ENCODE results near the gene SLC4A9. TPM values are rescaled to one million over a fixed set of nuclear protein-coding genes. Genes with fewer than 3 reads are reported as not detected.
A peak's percentile ranks its signal among the peaks of the same experiment; 100 is the strongest.

SLC4A9 gene
- polyA plus RNA-seq, 2 of the 4 experiments (the other 2 are of a cell fraction), result not detected

GRCh38 chr5:140346348-140347221 is 13.4 kb upstream of the SLC4A9 start, which contains the start of gene HBEGF:
Gene HBEGF (minus strand): TSS chr5:140346603. CDS start chr5:140346328, 275 bp downstream.
- FAIRE-seq (no peak), ATAC-seq (peak; percentile 78 to 91), DNase-seq (ENCODE audit: low read depth in 1 of 2, low spot score in 1 of 2) (peak; percentile 69 to 85)
- POLR2A ChIA-PET, result interaction anchor here (0.6 to 2.5 kb wide), 25 partner anchors 8 to 379 kb away, joined by 3 to 46 read pairs (median 6); partner anchors contain the start of genes HARS1, HARS2, PFDN1 and ZMAT2
- H3K9me3 ChIP-seq, result no peaks in the 10 kb centered on the region
- peak within 1 kb of the TSS; percentile 75 for H3K4me3 ChIP-seq
- WGBS (ENCODE audit: missing lambda C conversion rate), result 10% methylated on average over 24 of the region's 72 CpGs
- H3K4me2 ChIP-seq, result peak within 1 kb of the TSS; percentile 87
- H3K27ac ChIP-seq, result peak within 1 kb of the TSS; percentile 74 to 88
- peaks cover 22% of the 10 kb centered on the region for H3K4me1 ChIP-seq
- CTCF ChIA-PET, result interaction anchor here (0.5 to 36.9 kb wide), 36 partner anchors 9 to 374 kb away, joined by 3 to 1613 read pairs (median 6); partner anchors contain the start of genes PFDN1 and SLC4A9
- TF ChIP-seq EHF (CRISPR knock-in tag; IDR thresholded peaks at IDR 0.05), result no peak
- TF ChIP-seq SREBF2 (IDR thresholded peaks at IDR 0.05), result no peak
- peak; percentile 58; the same call in 1 of the 2 replicates for TF ChIP-seq PHF8 (IDR thresholded peaks at IDR 0.05; ENCODE audit: borderline replicate concordance, low read depth)
- no peak; a peak in 2 of 5 replicates for TF ChIP-seq RAD21 (conservative IDR thresholded peaks at IDR 0.05 in 1 of 2, IDR thresholded peaks at IDR 0.05 in 1 of 2)
- TF ChIP-seq MYC (IDR thresholded peaks at IDR 0.05; ENCODE audit: borderline replicate concordance, low read length), result no peak
- TF ChIP-seq, protein P1, sequence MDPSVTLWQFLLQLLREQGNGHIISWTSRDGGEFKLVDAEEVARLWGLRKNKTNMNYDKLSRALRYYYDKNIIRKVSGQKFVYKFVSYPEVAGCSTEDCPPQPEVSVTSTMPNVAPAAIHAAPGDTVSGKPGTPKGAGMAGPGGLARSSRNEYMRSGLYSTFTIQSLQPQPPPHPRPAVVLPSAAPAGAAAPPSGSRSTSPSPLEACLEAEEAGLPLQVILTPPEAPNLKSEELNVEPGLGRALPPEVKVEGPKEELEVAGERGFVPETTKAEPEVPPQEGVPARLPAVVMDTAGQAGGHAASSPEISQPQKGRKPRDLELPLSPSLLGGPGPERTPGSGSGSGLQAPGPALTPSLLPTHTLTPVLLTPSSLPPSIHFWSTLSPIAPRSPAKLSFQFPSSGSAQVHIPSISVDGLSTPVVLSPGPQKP (IDR thresholded peaks at IDR 0.05; ENCODE audit: low read depth, low read length), result no peak
- no peak for TF ChIP-seq RCOR1 (IDR thresholded peaks at IDR 0.05; ENCODE audit: low read depth, low read length)
- TF ChIP-seq FOSL2 (IDR thresholded peaks at IDR 0.05), result no peak
- TF ChIP-seq FOSL2 (CRISPR knock-in tag; IDR thresholded peaks at IDR 0.05), result no peak
- no peak for TF ChIP-seq FOSB (CRISPR knock-in tag; IDR thresholded peaks at IDR 0.05)
- TF ChIP-seq POLR2A (IDR thresholded peaks at IDR 0.05; ENCODE audit: low read length), result peak; percentile 95
- no peak for TF ChIP-seq KDM5A (IDR thresholded peaks at IDR 0.05)
- no peak for TF ChIP-seq NR3C1 (IDR thresholded peaks at IDR 0.05)
- TF ChIP-seq USF2 (IDR thresholded peaks at IDR 0.05), result no peak
- no peak for TF ChIP-seq ATOH8 (CRISPR knock-in tag; IDR thresholded peaks at IDR 0.05; ENCODE audit: low read depth)
- no peak for TF ChIP-seq JUNB (IDR thresholded peaks at IDR 0.05)
- no peak for TF ChIP-seq TFCP2L1 (CRISPR knock-in tag; IDR thresholded peaks at IDR 0.05)
- no peak for TF ChIP-seq KDM1A (IDR thresholded peaks at IDR 0.05; ENCODE audit: low read depth)
- no peak for TF ChIP-seq FOXS1 (CRISPR knock-in tag; IDR thresholded peaks at IDR 0.05)
- TF ChIP-seq ZNF302 (CRISPR knock-in tag; IDR thresholded peaks at IDR 0.05), result no peak
- TF ChIP-seq HOXA7 (CRISPR knock-in tag; IDR thresholded peaks at IDR 0.05), result no peak
- TF ChIP-seq MAZ (IDR thresholded peaks at IDR 0.05; ENCODE audit: borderline replicate concordance, low read depth, low read length), result no peak
- TF ChIP-seq E2F6 (IDR thresholded peaks at IDR 0.05; ENCODE audit: borderline replicate concordance, low read depth), result no peak
- no peak for TF ChIP-seq GATA3 (IDR thresholded peaks at IDR 0.05; ENCODE audit: borderline replicate concordance)
- no peak for TF ChIP-seq RARB (CRISPR knock-in tag; IDR thresholded peaks at IDR 0.05)
- TF ChIP-seq RNF2 (IDR thresholded peaks at IDR 0.05; ENCODE audit: borderline replicate concordance, low read depth), result no peak
- no peak for TF ChIP-seq CEBPB (IDR thresholded peaks at IDR 0.05)
- no peak for TF ChIP-seq POLR2AphosphoS2 (conservative IDR thresholded peaks at IDR 0.05; ENCODE audit: low read length)
- no peak for TF ChIP-seq NPAS2 (CRISPR knock-in tag; IDR thresholded peaks at IDR 0.05; ENCODE audit: borderline replicate concordance)
- TF ChIP-seq TP53 (CRISPR knock-in tag; IDR thresholded peaks at IDR 0.05), result no peak
- TF ChIP-seq, protein P2, sequence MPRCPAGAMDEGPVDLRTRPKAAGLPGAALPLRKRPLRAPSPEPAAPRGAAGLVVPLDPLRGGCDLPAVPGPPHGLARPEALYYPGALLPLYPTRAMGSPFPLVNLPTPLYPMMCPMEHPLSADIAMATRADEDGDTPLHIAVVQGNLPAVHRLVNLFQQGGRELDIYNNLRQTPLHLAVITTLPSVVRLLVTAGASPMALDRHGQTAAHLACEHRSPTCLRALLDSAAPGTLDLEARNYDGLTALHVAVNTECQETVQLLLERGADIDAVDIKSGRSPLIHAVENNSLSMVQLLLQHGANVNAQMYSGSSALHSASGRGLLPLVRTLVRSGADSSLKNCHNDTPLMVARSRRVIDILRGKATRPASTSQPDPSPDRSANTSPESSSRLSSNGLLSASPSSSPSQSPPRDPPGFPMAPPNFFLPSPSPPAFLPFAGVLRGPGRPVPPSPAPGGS (IDR thresholded peaks at IDR 0.05), result peak; percentile 92
- TF ChIP-seq, protein P3, sequence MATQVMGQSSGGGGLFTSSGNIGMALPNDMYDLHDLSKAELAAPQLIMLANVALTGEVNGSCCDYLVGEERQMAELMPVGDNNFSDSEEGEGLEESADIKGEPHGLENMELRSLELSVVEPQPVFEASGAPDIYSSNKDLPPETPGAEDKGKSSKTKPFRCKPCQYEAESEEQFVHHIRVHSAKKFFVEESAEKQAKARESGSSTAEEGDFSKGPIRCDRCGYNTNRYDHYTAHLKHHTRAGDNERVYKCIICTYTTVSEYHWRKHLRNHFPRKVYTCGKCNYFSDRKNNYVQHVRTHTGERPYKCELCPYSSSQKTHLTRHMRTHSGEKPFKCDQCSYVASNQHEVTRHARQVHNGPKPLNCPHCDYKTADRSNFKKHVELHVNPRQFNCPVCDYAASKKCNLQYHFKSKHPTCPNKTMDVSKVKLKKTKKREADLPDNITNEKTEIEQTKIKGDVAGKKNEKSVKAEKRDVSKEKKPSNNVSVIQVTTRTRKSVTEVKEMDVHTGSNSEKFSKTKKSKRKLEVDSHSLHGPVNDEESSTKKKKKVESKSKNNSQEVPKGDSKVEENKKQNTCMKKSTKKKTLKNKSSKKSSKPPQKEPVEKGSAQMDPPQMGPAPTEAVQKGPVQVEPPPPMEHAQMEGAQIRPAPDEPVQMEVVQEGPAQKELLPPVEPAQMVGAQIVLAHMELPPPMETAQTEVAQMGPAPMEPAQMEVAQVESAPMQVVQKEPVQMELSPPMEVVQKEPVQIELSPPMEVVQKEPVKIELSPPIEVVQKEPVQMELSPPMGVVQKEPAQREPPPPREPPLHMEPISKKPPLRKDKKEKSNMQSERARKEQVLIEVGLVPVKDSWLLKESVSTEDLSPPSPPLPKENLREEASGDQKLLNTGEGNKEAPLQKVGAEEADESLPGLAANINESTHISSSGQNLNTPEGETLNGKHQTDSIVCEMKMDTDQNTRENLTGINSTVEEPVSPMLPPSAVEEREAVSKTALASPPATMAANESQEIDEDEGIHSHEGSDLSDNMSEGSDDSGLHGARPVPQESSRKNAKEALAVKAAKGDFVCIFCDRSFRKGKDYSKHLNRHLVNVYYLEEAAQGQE (IDR thresholded peaks at IDR 0.05), result no peak
- no peak for TF ChIP-seq HOXB13 (CRISPR knock-in tag; IDR thresholded peaks at IDR 0.05; ENCODE audit: low read depth)
